Measurements from ENCODE around the gene SYNRG.

- TF ChIP-seq ZNF830 (tag by site-specific recombination; IDR thresholded peaks at IDR 0.05; ENCODE audit: low read depth) (no peak), ZNF23 (tag by site-specific recombination; IDR thresholded peaks at IDR 0.05; ENCODE audit: borderline replicate concordance) (no peak)
- TF ChIP-seq, protein P1, sequence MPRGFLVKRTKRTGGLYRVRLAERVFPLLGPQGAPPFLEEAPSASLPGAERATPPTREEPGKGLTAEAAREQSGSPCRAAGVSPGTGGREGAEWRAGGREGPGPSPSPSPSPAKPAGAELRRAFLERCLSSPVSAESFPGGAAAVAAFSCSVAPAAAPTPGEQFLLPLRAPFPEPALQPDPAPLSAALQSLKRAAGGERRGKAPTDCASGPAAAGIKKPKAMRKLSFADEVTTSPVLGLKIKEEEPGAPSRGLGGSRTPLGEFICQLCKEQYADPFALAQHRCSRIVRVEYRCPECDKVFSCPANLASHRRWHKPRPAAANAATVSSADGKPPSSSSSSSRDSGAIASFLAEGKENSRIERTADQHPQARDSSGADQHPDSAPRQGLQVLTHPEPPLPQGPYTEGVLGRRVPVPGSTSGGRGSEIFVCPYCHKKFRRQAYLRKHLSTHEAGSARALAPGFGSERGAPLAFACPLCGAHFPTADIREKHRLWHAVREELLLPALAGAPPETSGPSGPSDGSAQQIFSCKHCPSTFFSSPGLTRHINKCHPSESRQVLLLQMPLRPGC (tag by site-specific recombination; IDR thresholded peaks at IDR 0.05), result no peak
These were observed 73.3 kb downstream of the SYNRG start for GRCh38 chr17:37535906-37536305.
